Gastrocnemius medialis (tissue), 4 donors: Measurements from ENCODE around the gene CYP4F22. TPM values are rescaled to one million over a fixed set of nuclear protein-coding genes. Genes with fewer than 3 reads are reported as not detected.
A peak's percentile ranks its signal among the peaks of the same experiment; 100 is the strongest.
"Not testable (repeated sequence)": the region's sequence is repeated elsewhere in the genome, so short reads cannot be mapped to it uniquely, and the experiment has no call there.

ENCODE experiments used
- ATAC-seq, 2 donors: fragments of 150-250 bp; one replicate each; pipeline ENCODE4 v1.9.1; 2016
- DNase-seq, 2 donors: peaks; one replicate each; pipeline ENCODE4 v3.0.0-alpha.2; 2019
- H3K27ac ChIP-seq, 4 donors: fragments of 200-600 bp; sonication (generic); 1 replicate in 1 of 4; 2 replicates in 3 of 4; pipeline ENCODE4 v1.5.1; 2016 to 2018; ENCODE audit warnings: mild to moderate bottlenecking in 2 of 4, moderate library complexity in 1 of 4
- H3K27me3 ChIP-seq, 3 donors: fragments of 200-600 bp; sonication (generic) in 2 of 3; 1 replicate in 1 of 3; 2 replicates in 2 of 3; pipeline versions ENCODE4 v1.5.1 to v1.6.0; 2016 to 2019; ENCODE audit warnings: mild to moderate bottlenecking in 1 of 3, moderate library complexity in 1 of 3
- H3K36me3 ChIP-seq, 2 donors: fragments of 200-600 bp; sonication (generic) in 1 of 2; one replicate each; pipeline ENCODE4 v1.5.1; 2017 to 2018
- H3K4me1 ChIP-seq, 2 donors: fragments of 200-600 bp; sonication (generic) in 1 of 2; one replicate each; pipeline ENCODE4 v1.5.1; 2016 to 2017; ENCODE audit warnings: mild to moderate bottlenecking in 2 of 2
- H3K4me3 ChIP-seq, 4 donors: fragments of 200-600 bp; sonication (generic) in 3 of 4; 1 replicate in 1 of 4; 2 replicates in 3 of 4; pipeline ENCODE4 v1.5.1; 2016 to 2019; ENCODE audit warnings: mild to moderate bottlenecking in 2 of 4
- H3K9me3 ChIP-seq, 3 donors: fragments of 200-600 bp; sonication (generic) in 2 of 3; 1 replicate in 1 of 3; 2 replicates in 2 of 3; pipeline ENCODE4 v1.5.1; 2016 to 2019
- CTCF ChIP-seq, 5 experiments: fragments of 450-650 bp in 3 of 5; fragments of 200-600 bp in 2 of 5; sonication (generic) in 2 of 5; IDR thresholded peaks in 4 of 5; conservative IDR thresholded peaks in 1 of 5; 1 replicate in 4 of 5; 2 replicates in 1 of 5; pipeline ENCODE4 v1.5.1; 2016 to 2019; ENCODE audit warnings: antibody characterized with exemption in 5 of 5, mild to moderate bottlenecking in 3 of 5, moderate library complexity in 3 of 5
- POLR2A ChIP-seq, 2 donors: fragments of 450-650 bp; IDR thresholded peaks; one replicate each; pipeline ENCODE4 v1.6.1; 2017; ENCODE audit warnings: antibody characterized with exemption in 2 of 2, mild to moderate bottlenecking in 2 of 2, moderate library complexity in 2 of 2
- in situ Hi-C, 4 donors: fragments of 200-750 bp; cut with MboI; loops; one replicate each; pipeline versions ENCODE4 v1.15.0 to v1.8.0; 2017; ENCODE audit warnings: low sequenced_read_pairs in 4 of 4
- intact Hi-C: fragments of 100-400 bp; cut with DNase I; formaldehyde crosslinking; loops from one replicate; pipeline ENCODE4 v1.15.1; 2023; ENCODE audit warnings: low total_unique reads
- total RNA-seq, 4 donors: library from RNA; depleted of rRNA; stranded (reverse); fragments of >200 nt; gene quantifications; one replicate each; pipeline versions ENCODE4 v1.1.0 to v1.2.3, GENCODE V29; 2016

CYP4F22 gene
- total RNA-seq, 4 donors from 2014 or later: 0.24 to 0.29 (median 0.25) TPM; not detected in 1

- H3K36me3 ChIP-seq: no peaks in the 10 kb centered on the region
- in situ Hi-C loops (no loop called here), intact Hi-C loops (no loop called here)
- DNase-seq (no peak), ATAC-seq (no peak)
- no peak overlapping the region for H3K4me3 ChIP-seq
- no peaks in the 10 kb centered on the region for H3K27me3 ChIP-seq
- H3K9me3 ChIP-seq: no peaks in the 10 kb centered on the region
- TF ChIP-seq POLR2A (IDR thresholded peaks at IDR 0.05) (no peak), CTCF (IDR thresholded peaks at IDR 0.05 in 4 of 5, conservative IDR thresholded peaks at IDR 0.05 in 1 of 5) (no peak)
- no peaks in the 10 kb centered on the region for H3K4me1 ChIP-seq
- H3K27ac ChIP-seq: no peak overlapping the region
Measured at GRCh38 chr19:15526408-15526807, 18.1 kb downstream of the CYP4F22 start.

GRCh38 chr19:15527705-15528104 is 19.4 kb downstream of the CYP4F22 start:
- Histone ChIP-seq H3K27me3 (peaks cover 0 to 2% (median 0%) of the 10 kb centered on the region in 3 donors), H3K27ac (no peak overlapping the region), H3K36me3 (no peaks in the 10 kb centered on the region), H3K4me1 (no peaks in the 10 kb centered on the region), H3K9me3 (no peaks in the 10 kb centered on the region), H3K4me3 (no peak overlapping the region)
- ATAC-seq: no peak
- TF ChIP-seq POLR2A (IDR thresholded peaks at IDR 0.05) (no peak), CTCF (IDR thresholded peaks at IDR 0.05 in 4 of 5, conservative IDR thresholded peaks at IDR 0.05 in 1 of 5) (no peak)
- no peak for DNase-seq
- intact Hi-C loops (no loop called here), in situ Hi-C loops (no loop called here)

- in situ Hi-C loops: no loop called here
- peaks cover 0 to 3% (median 0%) of the 10 kb centered on the region in 3 donors for H3K27me3 ChIP-seq
Measured at GRCh38 chr19:15529774-15530372, 21.5 kb downstream of the CYP4F22 start.

GRCh38 chr19:15532779-15533521 is 24.6 kb downstream of the CYP4F22 start:
- H3K27ac ChIP-seq: no peak overlapping the region
- intact Hi-C loops: no loop called here

More at GRCh38 chr19:15529774-15530372, 21.5 kb downstream of the CYP4F22 start:
- ATAC-seq (no peak), DNase-seq (peak in 1 of 2 donors; percentile 24)
- intact Hi-C loops: no loop called here
- H3K4me3 ChIP-seq: no peak overlapping the region
- TF ChIP-seq CTCF (IDR thresholded peaks at IDR 0.05 in 4 of 5, conservative IDR thresholded peaks at IDR 0.05 in 1 of 5) (no peak), POLR2A (IDR thresholded peaks at IDR 0.05) (no peak)
- no peaks in the 10 kb centered on the region for H3K9me3 ChIP-seq
- no peak overlapping the region for H3K27ac ChIP-seq
- H3K36me3 ChIP-seq: no peaks in the 10 kb centered on the region
- H3K4me1 ChIP-seq: no peaks in the 10 kb centered on the region

GRCh38 chr19:15533522-15533830 is 25.2 kb downstream of the CYP4F22 start:
- H3K9me3 ChIP-seq, intact Hi-C loops, H3K4me3 ChIP-seq, ATAC-seq, in situ Hi-C loops, H3K4me1 ChIP-seq, H3K27ac ChIP-seq, H3K36me3 ChIP-seq, DNase-seq: not testable (repeated sequence)
- peaks cover 0 to 18% (median 0%) of the 10 kb centered on the region in 3 donors for H3K27me3 ChIP-seq

More at GRCh38 chr19:15532779-15533521, 24.6 kb downstream of the CYP4F22 start:
- Histone ChIP-seq H3K9me3 (no peaks in the 10 kb centered on the region), H3K4me1 (no peaks in the 10 kb centered on the region), H3K27me3 (peaks cover 0 to 16% (median 0%) of the 10 kb centered on the region in 3 donors), H3K36me3 (no peaks in the 10 kb centered on the region), H3K4me3 (no peak overlapping the region)
- DNase-seq (peak in 1 of 2 donors; percentile 20), ATAC-seq (no peak)
- in situ Hi-C loops: no loop called here
- TF ChIP-seq CTCF (IDR thresholded peaks at IDR 0.05 in 4 of 5, conservative IDR thresholded peaks at IDR 0.05 in 1 of 5) (no peak), POLR2A (IDR thresholded peaks at IDR 0.05) (no peak)
